Measurements from ENCODE around the gene EHMT2. TPM values are rescaled to one million over a fixed set of nuclear protein-coding genes. Genes with fewer than 3 reads are reported as not detected.
"Not testable (repeated sequence)": the region's sequence is repeated elsewhere in the genome, so short reads cannot be mapped to it uniquely, and the experiment has no call there.

EHMT2 gene
- total RNA-seq, 2 donors from 2014 or later = 41.2 to 55.3 TPM

GRCh38 chr6:31861919-31862343, 35.6 kb downstream of the EHMT2 start:
- no peaks in the 10 kb centered on the region for H3K27me3 Mint-ChIP-seq
- no peak for ATAC-seq (replicated peaks)
- H3K9me3 Mint-ChIP-seq = no peaks in the 10 kb centered on the region
- H3K36me3 Mint-ChIP-seq (ENCODE audit: low read depth) = peaks cover 44% of the 10 kb centered on the region
- H3K27ac Mint-ChIP-seq = peak overlapping the region; percentile 96
- H3K4me3 Mint-ChIP-seq = peak overlapping the region; percentile 94
- H3K4me1 Mint-ChIP-seq = peaks cover 11% of the 10 kb centered on the region

- H3K4me3 Mint-ChIP-seq = peak overlapping the region; percentile 94
- no peak overlapping the region for H3K27ac Mint-ChIP-seq
- H3K4me1 Mint-ChIP-seq = peaks cover 11% of the 10 kb centered on the region
- no peaks in the 10 kb centered on the region for H3K9me3 Mint-ChIP-seq
- no peaks in the 10 kb centered on the region for H3K27me3 Mint-ChIP-seq
- peaks cover 45% of the 10 kb centered on the region for H3K36me3 Mint-ChIP-seq (ENCODE audit: low read depth)
- ATAC-seq (replicated peaks) = no peak
These were observed 36.3 kb downstream of the EHMT2 start for GRCh38 chr6:31861150-31861549.

- Mint-ChIP-seq H3K9me3 (no peaks in the 10 kb centered on the region), H3K4me3 (no peak overlapping the region), H3K4me1 (peaks cover 11% of the 10 kb centered on the region), H3K27ac (peak overlapping the region; percentile 36), H3K27me3 (no peaks in the 10 kb centered on the region), H3K36me3 (ENCODE audit: low read depth) (peaks cover 45% of the 10 kb centered on the region)
- no peak for ATAC-seq (replicated peaks)
These were observed 37.1 kb downstream of the EHMT2 start for GRCh38 chr6:31860349-31860748.

- Mint-ChIP-seq H3K9me3 (no peaks in the 10 kb centered on the region), H3K36me3 (ENCODE audit: low read depth) (peaks cover 45% of the 10 kb centered on the region), H3K27me3 (no peaks in the 10 kb centered on the region), H3K4me1 (peaks cover 11% of the 10 kb centered on the region), H3K27ac (peak overlapping the region; percentile 36), H3K4me3 (no peak overlapping the region)
- ATAC-seq (replicated peaks) = no peak
These were observed 37.6 kb downstream of the EHMT2 start for GRCh38 chr6:31859923-31860322.

GRCh38 chr6:31858707-31859106, 38.8 kb downstream of the EHMT2 start:
- no peak for ATAC-seq (replicated peaks)
- no peak overlapping the region for H3K27ac Mint-ChIP-seq
- peaks cover 11% of the 10 kb centered on the region for H3K4me1 Mint-ChIP-seq
- peaks cover 45% of the 10 kb centered on the region for H3K36me3 Mint-ChIP-seq (ENCODE audit: low read depth)
- no peak overlapping the region for H3K4me3 Mint-ChIP-seq
- H3K9me3 Mint-ChIP-seq = no peaks in the 10 kb centered on the region
- H3K27me3 Mint-ChIP-seq = no peaks in the 10 kb centered on the region

- H3K27ac Mint-ChIP-seq; H3K4me3 Mint-ChIP-seq; H3K4me1 Mint-ChIP-seq; H3K27me3 Mint-ChIP-seq; H3K9me3 Mint-ChIP-seq; ATAC-seq (replicated peaks): not testable (repeated sequence)
- peaks cover 41% of the 10 kb centered on the region for H3K36me3 Mint-ChIP-seq (ENCODE audit: low read depth)
These were observed 39.7 kb downstream of the EHMT2 start for GRCh38 chr6:31857774-31858173.

GRCh38 chr6:31851980-31852718, 45.3 kb downstream of the EHMT2 start:
- not testable (repeated sequence) for ATAC-seq (replicated peaks); H3K27me3 Mint-ChIP-seq

GRCh38 chr6:31851485-31851832, 46.0 kb downstream of the EHMT2 start:
- Mint-ChIP-seq H3K36me3 (ENCODE audit: low read depth) (no peaks in the 10 kb centered on the region), H3K4me3 (no peak overlapping the region), H3K4me1 (no peaks in the 10 kb centered on the region), H3K9me3 (no peaks in the 10 kb centered on the region), H3K27ac (no peak overlapping the region), H3K27me3 (no peaks in the 10 kb centered on the region)
- no peak for ATAC-seq (replicated peaks)

More at GRCh38 chr6:31851980-31852718, 45.3 kb downstream of the EHMT2 start:
- not testable (repeated sequence) for H3K27ac Mint-ChIP-seq; H3K4me1 Mint-ChIP-seq; H3K9me3 Mint-ChIP-seq; H3K36me3 Mint-ChIP-seq (ENCODE audit: low read depth); H3K4me3 Mint-ChIP-seq

- Mint-ChIP-seq H3K36me3 (ENCODE audit: low read depth) (no peaks in the 10 kb centered on the region), H3K4me1 (no peaks in the 10 kb centered on the region), H3K27me3 (no peaks in the 10 kb centered on the region), H3K4me3 (no peak overlapping the region), H3K27ac (no peak overlapping the region), H3K9me3 (no peaks in the 10 kb centered on the region)
- ATAC-seq (replicated peaks) = no peak
These were observed 46.6 kb downstream of the EHMT2 start for GRCh38 chr6:31850765-31851484.

- H3K4me1 Mint-ChIP-seq = no peaks in the 10 kb centered on the region
- no peak overlapping the region for H3K4me3 Mint-ChIP-seq
- H3K27ac Mint-ChIP-seq = no peak overlapping the region
- no peaks in the 10 kb centered on the region for H3K27me3 Mint-ChIP-seq
- ATAC-seq (replicated peaks) = no peak
- no peaks in the 10 kb centered on the region for H3K9me3 Mint-ChIP-seq
- H3K36me3 Mint-ChIP-seq (ENCODE audit: low read depth) = no peaks in the 10 kb centered on the region
These were observed 50.1 kb downstream of the EHMT2 start for GRCh38 chr6:31847276-31847978.

- H3K4me1 Mint-ChIP-seq = no peaks in the 10 kb centered on the region
- peaks cover 20% of the 10 kb centered on the region for H3K36me3 Mint-ChIP-seq (ENCODE audit: low read depth)
- no peaks in the 10 kb centered on the region for H3K27me3 Mint-ChIP-seq
- H3K9me3 Mint-ChIP-seq = no peaks in the 10 kb centered on the region
- H3K4me3 Mint-ChIP-seq = no peak overlapping the region
- no peak for ATAC-seq (replicated peaks)
- no peak overlapping the region for H3K27ac Mint-ChIP-seq
These were observed 53.0 kb downstream of the EHMT2 start for GRCh38 chr6:31844507-31844906.

- H3K36me3 Mint-ChIP-seq (ENCODE audit: low read depth) = peaks cover 45% of the 10 kb centered on the region
- no peaks in the 10 kb centered on the region for H3K9me3 Mint-ChIP-seq
- H3K4me1 Mint-ChIP-seq = peaks cover 12% of the 10 kb centered on the region
- H3K4me3 Mint-ChIP-seq = no peak overlapping the region
- H3K27me3 Mint-ChIP-seq = no peaks in the 10 kb centered on the region
- H3K27ac Mint-ChIP-seq = no peak overlapping the region
- ATAC-seq (replicated peaks) = no peak
These were observed 55.4 kb downstream of the EHMT2 start for GRCh38 chr6:31842053-31842452.

GRCh38 chr6:31839779-31840126, 57.7 kb downstream of the EHMT2 start:
- not testable (repeated sequence) for H3K4me3 Mint-ChIP-seq; H3K27me3 Mint-ChIP-seq; ATAC-seq (replicated peaks); H3K9me3 Mint-ChIP-seq
- H3K4me1 Mint-ChIP-seq = peaks cover 23% of the 10 kb centered on the region
- peaks cover 68% of the 10 kb centered on the region for H3K36me3 Mint-ChIP-seq (ENCODE audit: low read depth)
- H3K27ac Mint-ChIP-seq = peak overlapping the region; percentile 3

GRCh38 chr6:31838968-31839367, 58.5 kb downstream of the EHMT2 start:
- Mint-ChIP-seq H3K27ac (peak overlapping the region; percentile 3), H3K4me1 (peaks cover 23% of the 10 kb centered on the region), H3K27me3 (no peaks in the 10 kb centered on the region), H3K36me3 (ENCODE audit: low read depth) (peaks cover 76% of the 10 kb centered on the region), H3K9me3 (no peaks in the 10 kb centered on the region), H3K4me3 (peak overlapping the region; percentile 96)
- ATAC-seq (replicated peaks) = no peak

GRCh38 chr6:31838114-31838553, 59.4 kb downstream of the EHMT2 start:
- peak overlapping the region; percentile 89 for H3K27ac Mint-ChIP-seq
- peaks cover 76% of the 10 kb centered on the region for H3K36me3 Mint-ChIP-seq (ENCODE audit: low read depth)
- ATAC-seq (replicated peaks) = not testable (repeated sequence)

More at GRCh38 chr6:31838114-31838553, 59.4 kb downstream of the EHMT2 start:
- not testable (repeated sequence) for H3K9me3 Mint-ChIP-seq, H3K27me3 Mint-ChIP-seq
- Mint-ChIP-seq H3K4me3 (peak overlapping the region; percentile 96), H3K4me1 (peaks cover 23% of the 10 kb centered on the region)

Data from activated T-helper 17 cell treated with anti-CD3 and anti-CD28 coated beads, Interleukin-2, amount 50 U/mL, for 72 hours (primary cell).